GM08714 (cell line): ENCODE results near the gene OGG1.

Source experiments
- H3K4me3 ChIP-seq: fragments of 200-500 bp; sonication (Bioruptor generic); 2 replicates; pipeline ENCODE4 v1.5.1; 2014; ENCODE audit warnings: mild to moderate bottlenecking, low read length, inconsistent platforms
- ZNF274 ChIP-seq: IDR thresholded peaks from 2 replicates; pipeline ENCODE4 v1.6.1; 2012; ENCODE audit warnings: mild to moderate bottlenecking, low read depth, low read length

OGG1 gene

DNA sequence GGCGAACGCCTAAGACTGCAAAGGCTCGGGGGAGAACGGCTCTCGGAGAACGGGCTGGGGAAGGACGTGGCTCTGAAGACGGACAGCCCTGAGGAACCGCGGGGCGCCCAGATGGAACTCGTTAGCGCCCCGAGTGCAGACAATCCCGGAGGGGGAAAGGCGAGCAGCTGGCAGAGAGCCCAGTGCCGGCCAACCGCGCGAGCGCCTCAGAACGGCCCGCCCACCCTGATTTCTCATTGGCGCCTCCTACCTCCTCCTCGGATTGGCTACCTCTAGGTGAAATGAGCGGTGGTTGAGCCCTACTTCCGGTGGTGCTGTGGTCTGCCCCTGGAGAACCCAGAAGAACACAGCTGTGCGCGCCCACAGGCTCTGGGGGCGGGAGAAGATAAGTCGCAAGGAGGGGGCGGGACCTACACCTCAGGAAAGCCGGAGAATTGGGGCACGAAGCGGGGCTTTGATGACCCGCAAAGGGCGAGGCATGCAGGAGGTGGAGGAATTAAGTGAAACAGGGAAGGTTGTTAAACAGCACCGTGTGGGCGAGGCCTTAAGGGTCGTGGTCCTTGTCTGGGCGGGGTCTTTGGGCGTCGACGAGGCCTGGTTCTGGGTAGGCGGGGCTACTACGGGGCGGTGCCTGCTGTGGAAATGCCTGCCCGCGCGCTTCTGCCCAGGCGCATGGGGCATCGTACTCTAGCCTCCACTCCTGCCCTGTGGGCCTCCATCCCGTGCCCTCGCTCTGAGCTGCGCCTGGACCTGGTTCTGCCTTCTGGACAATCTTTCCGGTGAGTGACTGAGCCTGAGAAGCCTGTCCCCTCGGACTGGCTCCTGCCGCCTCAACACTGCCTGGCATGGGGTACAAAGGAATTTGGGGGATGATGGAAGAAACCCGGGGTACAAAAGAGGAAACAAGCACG, at the start of gene OGG1:
OGG1 (plus strand) TSS at position 308 of the 911 bp plus-strand sequence; CDS start at position 643, 335 bp downstream.
- no peak for TF ChIP-seq ZNF274
- peak within 1 kb of the TSS; percentile 76 for H3K4me3 ChIP-seq

GRCh38 chr3:9700536-9700935, 49.2 kb upstream of the OGG1 start:
- TF ChIP-seq ZNF274, result no peak
- H3K4me3 ChIP-seq, result no peak overlapping the region

DNA sequence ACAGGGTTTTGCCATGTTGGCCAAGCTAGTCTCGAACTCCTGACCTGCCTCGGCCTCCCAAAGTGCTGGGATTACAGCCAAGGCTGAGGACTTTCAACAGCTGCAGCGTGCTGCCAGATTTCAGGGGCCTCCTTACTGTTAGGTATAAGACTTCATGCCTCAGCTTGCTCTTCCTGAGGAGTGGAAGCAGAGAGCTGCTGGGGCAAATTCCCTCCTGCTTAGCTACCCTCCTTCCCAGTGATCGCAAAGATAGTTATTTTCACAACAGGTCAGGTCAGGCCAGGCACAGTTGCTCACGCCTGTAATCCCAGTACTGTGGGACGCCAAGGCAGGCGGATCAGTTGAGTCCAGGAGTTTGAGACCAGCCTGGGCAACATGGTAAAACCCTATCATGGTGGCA, 48.7 kb upstream of the OGG1 start:
- H3K4me3 ChIP-seq, result no peak overlapping the region
- no peak for TF ChIP-seq ZNF274

DNA sequence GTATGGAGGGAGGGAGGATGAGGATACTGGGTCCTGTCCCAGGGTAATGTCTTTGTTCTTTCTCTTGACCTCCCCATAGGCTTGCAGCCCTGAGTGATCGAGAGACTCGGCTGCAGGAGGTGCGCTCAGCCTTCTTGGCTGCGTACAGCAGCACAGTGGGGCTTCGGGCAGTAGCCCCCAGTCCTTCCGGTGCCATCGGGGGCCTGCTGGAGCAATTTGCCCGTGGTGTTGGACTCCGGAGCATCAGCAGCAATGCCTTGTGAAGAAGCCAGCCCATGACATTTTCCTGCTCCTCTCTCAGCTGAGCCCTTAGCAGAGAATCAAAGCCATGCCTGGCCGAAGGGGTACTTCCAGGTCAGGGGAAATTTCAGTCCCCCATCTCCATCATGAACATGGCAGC, 48.0 kb upstream of the OGG1 start:
- no peak overlapping the region for H3K4me3 ChIP-seq
- TF ChIP-seq ZNF274, result no peak

DNA sequence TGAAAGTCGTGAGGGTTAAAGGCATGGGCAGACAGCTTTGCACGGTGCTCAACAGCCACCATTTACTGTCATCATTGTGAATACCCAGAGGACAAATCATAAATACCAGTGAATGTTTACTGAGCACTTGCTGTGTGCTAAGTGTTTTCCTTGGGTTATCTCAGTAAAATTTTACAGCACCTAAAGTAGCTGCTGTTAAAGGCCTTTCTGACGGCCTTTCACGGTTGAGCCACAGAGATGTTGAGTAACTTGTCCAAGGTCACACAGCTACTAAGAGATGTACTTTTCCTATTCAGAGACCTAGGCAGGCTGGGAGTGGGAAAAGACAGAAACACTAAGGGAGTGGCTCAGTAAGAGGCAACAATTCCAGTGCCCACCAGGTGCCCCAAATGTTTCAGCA, 46.5 kb upstream of the OGG1 start:
- TF ChIP-seq ZNF274, result no peak
- no peak overlapping the region for H3K4me3 ChIP-seq

DNA sequence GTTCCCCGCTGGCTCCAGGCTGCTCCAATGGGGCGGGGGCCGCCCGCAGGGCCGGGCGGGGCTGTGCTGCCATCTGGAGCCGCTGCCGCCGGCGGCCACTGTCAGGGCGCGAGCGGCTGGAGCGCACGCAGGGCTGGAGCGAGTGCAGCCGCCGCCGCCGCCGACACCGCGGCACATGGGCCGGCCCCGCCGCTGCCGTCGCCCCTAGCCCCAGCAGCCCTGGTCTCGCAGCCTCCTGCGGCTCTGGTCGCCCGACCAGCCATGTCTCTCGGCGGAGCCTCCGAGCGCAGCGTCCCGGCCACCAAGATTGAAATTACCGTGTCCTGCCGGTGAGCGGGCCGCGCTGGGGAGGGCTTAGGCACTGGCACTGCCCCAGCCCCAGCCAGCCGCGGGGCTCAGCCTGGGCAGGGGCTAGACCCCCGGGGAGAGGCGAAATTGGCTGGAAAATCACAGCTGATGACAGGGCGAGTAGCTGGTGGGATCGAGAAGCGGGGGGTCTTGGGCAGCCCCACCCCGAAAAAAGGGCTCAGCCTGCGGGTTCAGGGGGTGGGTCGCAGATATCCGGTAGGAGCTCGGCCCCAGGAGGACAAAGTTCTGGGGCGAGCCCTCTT, 45.9 kb upstream of the OGG1 start, which contains the start of gene CPNE9:
CPNE9 (plus strand) TSS at position 98 of the 611 bp plus-strand sequence; CDS start at position 262, 164 bp downstream.
- H3K4me3 ChIP-seq, result no peak within 1 kb of the TSS
- TF ChIP-seq ZNF274, result no peak

DNA sequence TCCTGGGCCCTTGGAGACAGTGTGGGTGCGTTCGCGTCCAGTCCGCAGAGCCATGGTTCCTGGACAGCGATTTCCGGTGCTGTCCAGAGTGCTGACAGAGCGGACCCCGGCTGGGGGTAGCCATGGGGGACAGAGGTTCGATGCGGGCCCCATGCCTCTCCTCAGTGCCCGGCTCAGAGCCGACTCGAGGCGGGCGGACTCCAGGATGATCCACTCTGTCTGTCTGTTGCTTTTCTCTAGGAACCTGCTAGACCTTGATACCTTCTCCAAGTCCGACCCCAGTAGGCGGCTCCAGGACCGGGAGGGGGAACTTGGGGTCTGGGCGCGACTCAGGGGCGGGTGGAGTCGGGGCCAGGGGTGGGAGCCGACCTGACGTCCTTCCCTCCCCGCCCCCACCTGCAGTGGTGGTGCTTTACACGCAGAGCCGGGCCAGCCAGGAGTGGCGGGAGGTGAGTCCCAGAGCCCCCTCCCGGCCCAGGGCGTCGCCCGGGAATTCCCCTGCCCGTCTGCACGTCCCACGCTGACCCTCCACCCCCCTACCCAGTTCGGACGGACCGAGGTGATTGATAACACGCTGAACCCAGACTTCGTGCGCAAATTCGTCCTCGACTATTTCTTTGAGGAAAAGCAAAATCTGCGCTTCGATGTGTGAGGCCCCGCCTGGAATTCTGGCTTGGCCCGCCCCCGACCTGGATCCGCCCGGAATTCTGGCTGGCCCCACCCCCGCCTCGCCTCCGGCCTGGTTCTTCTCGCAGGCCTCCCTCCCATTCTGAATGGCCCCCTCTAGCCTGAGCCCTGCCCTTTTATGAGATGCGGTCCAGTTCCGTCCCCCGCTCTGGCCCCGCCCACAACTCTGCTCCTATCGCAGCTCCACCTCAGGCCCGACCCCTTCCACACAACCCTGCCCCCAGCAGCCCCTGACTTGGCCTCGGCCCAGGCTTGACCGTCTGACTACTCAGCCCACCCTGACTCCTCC, 45.1 kb upstream of the OGG1 start:
- H3K4me3 ChIP-seq, result no peak overlapping the region
- no peak for TF ChIP-seq ZNF274

DNA sequence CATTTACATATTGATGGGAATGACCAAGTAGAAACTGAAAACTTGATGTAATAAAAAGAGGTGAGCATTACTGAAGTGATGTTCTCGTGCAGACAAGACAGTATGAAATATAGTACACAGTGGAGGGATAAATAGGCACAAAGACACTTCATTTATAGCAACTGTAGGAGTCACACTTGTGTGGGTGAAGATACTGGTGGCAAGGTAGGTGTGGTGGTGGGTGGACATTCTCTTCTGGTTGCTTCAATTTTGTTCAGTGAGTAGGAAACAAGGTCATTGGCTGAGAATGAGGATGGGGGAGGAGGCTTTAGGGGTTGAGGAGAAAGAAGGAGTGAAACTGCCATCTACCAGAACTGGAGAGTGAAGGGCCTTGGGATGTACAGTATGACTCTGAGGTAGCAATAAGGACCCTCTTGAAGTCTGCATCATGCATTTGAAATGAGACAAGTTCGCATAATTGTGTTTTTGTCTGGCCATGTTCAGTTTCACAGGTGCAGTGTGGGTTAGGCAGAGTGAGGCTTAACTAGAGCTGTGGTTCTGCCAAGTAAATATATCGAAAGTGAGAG, 39.5 kb upstream of the OGG1 start:
- H3K4me3 ChIP-seq, result no peak overlapping the region
- no peak for TF ChIP-seq ZNF274

GRCh38 chr3:9712415-9712814, 37.3 kb upstream of the OGG1 start:
- H3K4me3 ChIP-seq, result no peak overlapping the region
- no peak for TF ChIP-seq ZNF274

- H3K4me3 ChIP-seq, result no peak overlapping the region
- TF ChIP-seq ZNF274, result no peak
Measured at GRCh38 chr3:9713142-9713541, 36.6 kb upstream of the OGG1 start.

GRCh38 chr3:9715136-9715535, 34.6 kb upstream of the OGG1 start:
- H3K4me3 ChIP-seq, result no peak overlapping the region
- no peak for TF ChIP-seq ZNF274

- no peak overlapping the region for H3K4me3 ChIP-seq
- no peak for TF ChIP-seq ZNF274
Measured at GRCh38 chr3:9715764-9716437, 33.9 kb upstream of the OGG1 start.
